K562 (cell line): ENCODE data around the gene SSU72. TPM values are rescaled to one million over a fixed set of nuclear protein-coding genes. Genes with fewer than 3 reads are reported as not detected.

Source experiments
- CHCHD3 ChIP-seq: fragments of 250-450 bp; sonication (Bioruptor Pico); IDR thresholded peaks from 2 replicates; pipeline ENCODE4 v2.1.2; 2022; ENCODE audit warnings: mild to moderate bottlenecking
- GABPA ChIP-seq: fragments of 200-800 bp; sonication (Bioruptor generic); conservative IDR thresholded peaks from 2 replicates; pipeline ENCODE4 v1.6.1; 2016; ENCODE audit warnings: low read depth, missing genetic modification characterization, missing compliant biosample characterization
- GABPB1 ChIP-seq: sonication (generic); formaldehyde crosslinking; IDR thresholded peaks from 2 replicates; pipeline ENCODE4 v1.8.0; 2022; ENCODE audit warnings: mild to moderate bottlenecking, missing genetic modification reagents
- GABPB2 ChIP-seq: fragments of 250-450 bp; sonication (Bioruptor Pico); conservative IDR thresholded peaks from 2 replicates; pipeline ENCODE4 v1.5.1; 2021; ENCODE audit warnings: mild to moderate bottlenecking
- HIVEP1 ChIP-seq: fragments of 250-450 bp; sonication (Bioruptor Pico); IDR thresholded peaks from 2 replicates; pipeline ENCODE4 v1.4.0; 2020; ENCODE audit warnings: mild to moderate bottlenecking
- HMG20B ChIP-seq: fragments of 250-450 bp; sonication (Bioruptor Pico); IDR thresholded peaks from 2 replicates; pipeline ENCODE4 v1.5.0; 2021; ENCODE audit warnings: mild to moderate bottlenecking
- HNRNPK ChIP-seq: fragments of 200-400 bp; formaldehyde crosslinking; IDR thresholded peaks from one replicate; pipeline ENCODE4 v1.6.1; 2018; ENCODE audit warnings: mild to moderate bottlenecking, low read depth, low read length; ENCODE audit not compliant: poor library complexity, severe bottlenecking
- IRF2 ChIP-seq: sonication (generic); formaldehyde crosslinking; IDR thresholded peaks from 2 replicates; pipeline ENCODE4 v1.8.1; 2022; ENCODE audit warnings: mild to moderate bottlenecking, missing genetic modification reagents
- KAT8 ChIP-seq: fragments of 450-650 bp; IDR thresholded peaks from 2 replicates; pipeline ENCODE4 v1.6.1; 2016; ENCODE audit warnings: low read depth, mild to moderate bottlenecking
- KLF16 ChIP-seq: IDR thresholded peaks from 2 replicates; pipeline ENCODE4 v1.6.1; 2016; ENCODE audit warnings: antibody characterized with exemption
- NCOR1 ChIP-seq: fragments of 450-650 bp; IDR thresholded peaks from 2 replicates; pipeline ENCODE4 v1.6.1; 2016; ENCODE audit warnings: mild to moderate bottlenecking, moderate library complexity
- NELFE ChIP-seq: IDR thresholded peaks from 2 replicates; pipeline ENCODE4 v1.6.1; 2011; ENCODE audit warnings: mild to moderate bottlenecking; ENCODE audit not compliant: insufficient read depth, insufficient read length
- NUFIP1 ChIP-seq: fragments of 450-650 bp; IDR thresholded peaks from 2 replicates; pipeline ENCODE4 v1.6.1; 2018; ENCODE audit not compliant: partially characterized antibody
- PHF8 ChIP-seq: fragments of 200-600 bp; sonication (generic); IDR thresholded peaks from 2 replicates; pipeline ENCODE4 v1.6.1; 2012; ENCODE audit warnings: mixed run types, mild to moderate bottlenecking, inconsistent platforms, low read length, moderate library complexity, borderline replicate concordance
- RBM15 ChIP-seq: fragments of 200-400 bp; formaldehyde crosslinking; IDR thresholded peaks from 2 replicates; pipeline ENCODE4 v1.6.1; 2018; ENCODE audit warnings: mild to moderate bottlenecking, low read length, moderate library complexity; ENCODE audit not compliant: insufficient read depth
- RBM39 ChIP-seq: fragments of 200-400 bp; formaldehyde crosslinking; optimal IDR thresholded peaks from 2 replicates; pipeline ENCODE3; 2018; ENCODE audit warnings: low read depth, low read length
- RFX1 ChIP-seq: fragments of 450-650 bp; IDR thresholded peaks from 2 replicates; pipeline ENCODE4 v1.6.1; 2016; ENCODE audit warnings: mild to moderate bottlenecking, moderate library complexity
- SMAD1 ChIP-seq: fragments of 150-350 bp; IDR thresholded peaks from 2 replicates; pipeline ENCODE4 v1.6.1; 2014; ENCODE audit warnings: low read length, low read depth; ENCODE audit not compliant: partially characterized antibody
- TAL1 ChIP-seq: fragments of 450-650 bp; IDR thresholded peaks from 2 replicates; pipeline ENCODE4 v1.6.1; 2016; ENCODE audit warnings: mild to moderate bottlenecking
- TCF7L2 ChIP-seq: fragments of 150-350 bp; IDR thresholded peaks from 2 replicates; pipeline ENCODE4 v1.6.1; 2016; ENCODE audit warnings: low read depth, mild to moderate bottlenecking, low read length, moderate library complexity
- U2AF2 ChIP-seq: fragments of 200-400 bp; formaldehyde crosslinking; optimal IDR thresholded peaks from 2 replicates; pipeline ENCODE3; 2017; ENCODE audit warnings: low read depth, mild to moderate bottlenecking, low read length
- ZNF184 ChIP-seq: sonication (generic); formaldehyde crosslinking; IDR thresholded peaks from 2 replicates; pipeline ENCODE4 v1.5.0; 2020; ENCODE audit warnings: missing genetic modification reagents
- ZNF354B ChIP-seq: fragments of 250-450 bp; sonication (Bioruptor Pico); IDR thresholded peaks from 2 replicates; pipeline ENCODE4 v1.4.0; 2020
- polyA plus RNA-seq, 8 experiments: library from polyadenylated mRNA; depleted of rRNA in 4 of 8; stranded (reverse) in 5 of 8; unstranded in 3 of 8; fragments of >200 nt; fragmentation: Nextera tagmentation in 2 of 8; fragmentation: Illumina TruSeq in 1 of 8; extraction: Ambion mirVana in 2 of 8; extraction: Trizol in 1 of 8; gene quantifications; 2 replicates each; pipeline versions ENCODE4 v1.2.1 to v1.2.3, GENCODE V29; 2011 to 2014; ENCODE audit warnings: inconsistent platforms in 1 of 8, missing spikeins in 1 of 8
- total RNA-seq, 7 experiments: library from RNA; depleted of rRNA in 6 of 7; stranded (reverse); fragments of >200 nt in 6 of 7; fragmentation: Illumina TruSeq in 2 of 7; extraction: Trizol in 2 of 7; gene quantifications; 2 replicates each; pipeline versions ENCODE4 v1.2.1 to v1.2.3, GENCODE V29; 2011 to 2021; ENCODE audit warnings: low replicate concordance in 1 of 7
- TF ChIP-seq, protein P1 (sequence below): fragments of 250-450 bp; sonication (Bioruptor Pico); IDR thresholded peaks from 2 replicates; pipeline ENCODE4 v1.5.0; 2021; ENCODE audit warnings: mild to moderate bottlenecking, moderate library complexity
- TF ChIP-seq, protein P2 (sequence below): fragments of 450-650 bp; IDR thresholded peaks from 2 replicates; pipeline ENCODE4 v1.6.1; 2018; ENCODE audit warnings: mild to moderate bottlenecking, low read depth; ENCODE audit not compliant: partially characterized antibody

SSU72 gene
- total and polyA plus RNA-seq, 9 of the 15 experiments (the other 6 are each of a cell fraction or from before 2014, with no cell fraction given): 70.8 to 201 (median 94.6) TPM

DNA sequence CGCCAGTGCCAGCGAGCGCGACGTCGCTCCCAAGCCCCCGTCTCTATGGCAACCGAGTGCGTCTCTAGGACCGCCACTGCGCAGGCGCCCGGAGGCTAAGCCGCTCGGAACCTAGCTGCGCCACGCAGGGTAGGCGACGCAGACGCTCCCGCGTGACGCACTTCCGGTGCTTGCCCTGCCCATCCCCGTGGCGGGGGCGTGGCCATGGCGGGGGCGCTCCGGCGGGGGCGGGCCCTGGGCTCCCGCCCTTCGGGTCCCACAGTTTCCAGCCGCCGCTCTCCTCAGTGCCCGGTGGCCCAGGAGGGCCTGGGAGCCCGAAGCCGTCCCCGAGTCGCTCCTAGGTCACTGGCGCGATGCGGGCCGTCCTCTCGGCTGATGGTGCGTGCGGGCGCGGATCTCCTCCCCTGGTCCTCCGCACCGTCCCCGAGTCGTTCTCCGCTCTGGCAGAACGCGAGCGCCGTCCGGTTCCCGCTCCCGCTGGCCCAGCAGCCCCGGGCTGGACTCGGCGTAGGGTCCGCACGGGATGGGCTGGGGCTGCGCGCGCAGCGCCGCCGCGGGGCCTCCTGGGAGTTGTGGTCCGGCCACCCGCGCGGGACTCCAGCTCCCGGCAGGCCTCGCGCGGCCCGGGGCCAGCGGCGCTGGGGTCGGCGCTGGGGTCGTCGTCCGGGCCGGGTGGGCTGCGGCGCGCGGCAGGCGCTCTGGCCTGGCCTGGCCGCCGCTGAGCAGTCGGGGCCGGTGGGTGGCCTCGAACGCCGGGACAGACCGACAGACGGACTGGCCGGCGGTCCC lies 40.8 kb upstream of the SSU72 start, which contains the start of gene MIB2 (continued):
- TF ChIP-seq IRF2 (CRISPR knock-in tag): no peak
- no peak for TF ChIP-seq KAT8
- TF ChIP-seq ZNF184 (CRISPR knock-in tag): no peak
- no peak for TF ChIP-seq NELFE
- TF ChIP-seq GABPA (tag): peak; percentile 99
- TF ChIP-seq HIVEP1 (CRISPR knock-in tag): peak; percentile 64; the same call in 1 of the 2 replicates
- no peak for TF ChIP-seq RBM15
- no peak for TF ChIP-seq CHCHD3
- no peak for TF ChIP-seq U2AF2
- peak; percentile 99 for TF ChIP-seq RFX1
- TF ChIP-seq RBM39: no peak
- TF ChIP-seq TAL1: no peak
- no peak for TF ChIP-seq ZNF354B (CRISPR knock-in tag)
- TF ChIP-seq GABPB2: no peak
- TF ChIP-seq GABPB1 (CRISPR knock-in tag): peak; percentile 100
- TF ChIP-seq PHF8: peak; percentile 97
- no peak for TF ChIP-seq HMG20B (CRISPR knock-in tag)
- TF ChIP-seq SMAD1: no peak
- no peak for TF ChIP-seq NCOR1
- no peak for TF ChIP-seq TCF7L2
- TF ChIP-seq NUFIP1: no peak
- TF ChIP-seq, protein P1, sequence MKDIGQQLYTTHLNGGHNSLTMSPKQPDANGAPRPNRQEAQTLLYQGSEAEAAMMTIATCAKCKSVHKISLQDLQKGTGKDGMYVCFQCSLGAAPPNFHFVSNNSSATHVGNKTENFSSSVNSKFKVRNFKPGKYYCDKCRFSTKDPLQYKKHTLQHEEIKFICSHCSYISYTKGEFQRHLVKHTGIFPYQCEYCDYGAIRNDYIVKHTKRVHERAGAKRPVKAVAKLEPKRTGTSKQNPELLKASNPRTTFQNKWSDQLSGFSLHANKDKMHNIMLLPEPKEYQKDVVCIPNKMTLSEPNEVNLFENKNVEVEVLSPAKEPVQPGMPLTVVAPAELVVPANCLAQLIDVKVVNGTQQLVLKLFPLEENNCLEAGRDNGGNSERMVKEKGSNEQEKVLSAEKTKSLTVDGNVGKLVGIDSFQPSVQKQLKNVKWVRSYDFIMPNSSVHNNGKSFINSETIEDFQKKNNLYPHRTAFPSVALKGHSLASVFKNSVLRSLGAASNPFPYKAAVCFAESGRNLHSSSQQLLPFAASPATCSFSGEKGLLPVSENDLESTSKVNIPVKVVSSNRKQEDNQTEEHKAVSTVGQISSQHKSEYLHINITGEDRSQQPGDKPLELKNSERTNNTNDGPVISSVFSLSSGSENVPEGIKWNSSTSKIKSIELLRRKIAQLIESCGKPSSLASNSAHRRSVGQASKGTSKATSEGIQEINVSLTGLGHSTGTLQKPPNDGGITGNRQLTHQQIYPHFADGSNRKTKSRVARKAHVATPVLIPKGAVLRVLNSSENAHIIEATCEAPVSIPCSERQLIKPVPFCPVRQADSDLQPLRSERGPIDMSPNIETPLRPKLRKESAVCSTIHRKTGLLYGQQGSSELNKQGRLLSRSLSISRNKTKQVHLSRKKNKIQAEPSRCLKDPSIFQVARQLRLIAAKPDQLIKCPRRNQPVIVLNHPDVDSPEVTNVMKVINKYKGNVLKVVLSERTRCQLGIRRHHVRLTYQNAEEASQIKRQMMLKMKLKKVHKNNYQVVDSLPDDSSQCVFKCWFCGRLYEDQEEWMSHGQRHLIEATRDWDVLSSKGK (CRISPR knock-in tag): no peak
- TF ChIP-seq, protein P2, sequence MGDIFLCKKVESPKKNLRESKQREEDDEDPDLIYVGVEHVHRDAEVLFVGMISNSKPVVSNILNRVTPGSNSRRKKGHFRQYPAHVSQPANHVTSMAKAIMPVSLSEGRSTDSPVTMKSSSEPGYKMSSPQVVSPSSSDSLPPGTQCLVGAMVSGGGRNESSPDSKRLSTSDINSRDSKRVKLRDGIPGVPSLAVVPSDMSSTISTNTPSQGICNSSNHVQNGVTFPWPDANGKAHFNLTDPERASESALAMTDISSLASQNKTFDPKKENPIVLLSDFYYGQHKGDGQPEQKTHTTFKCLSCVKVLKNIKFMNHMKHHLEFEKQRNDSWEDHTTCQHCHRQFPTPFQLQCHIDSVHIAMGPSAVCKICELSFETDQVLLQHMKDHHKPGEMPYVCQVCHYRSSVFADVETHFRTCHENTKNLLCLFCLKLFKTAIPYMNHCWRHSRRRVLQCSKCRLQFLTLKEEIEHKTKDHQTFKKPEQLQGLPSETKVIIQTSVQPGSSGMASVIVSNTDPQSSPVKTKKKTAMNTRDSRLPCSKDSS: no peak
- TF ChIP-seq KLF16: no peak
- no peak for TF ChIP-seq HNRNPK
